ENCODE data around the gene TSC1. TPM values are rescaled to one million over a fixed set of nuclear protein-coding genes. Genes with fewer than 3 reads are reported as not detected.

The TSC1 gene
- total and polyA plus RNA-seq, 2 experiments from 2014 or later, result 23.7 to 48.0 TPM

DNA sequence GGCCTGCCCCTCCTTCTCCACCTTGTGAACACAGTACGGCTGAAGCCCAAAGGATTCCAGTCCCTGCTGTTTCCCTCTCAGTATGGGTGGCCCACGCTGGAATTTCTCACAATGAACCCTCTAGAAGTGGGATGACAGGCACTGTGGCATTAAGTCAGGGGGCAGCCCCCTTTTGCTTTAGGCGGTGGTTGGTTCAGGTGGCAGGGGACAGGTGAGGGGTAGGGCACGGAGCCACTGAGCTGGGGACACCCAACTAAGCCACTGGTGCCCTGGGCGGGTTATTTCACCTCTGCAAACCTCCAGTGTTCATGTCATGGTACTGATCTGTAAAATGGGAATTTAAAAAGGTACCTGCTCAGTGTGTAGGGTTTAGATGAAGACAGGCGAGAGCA lies 58.1 kb downstream of the TSC1 start (continued):
- TF ChIP-seq, protein P1, sequence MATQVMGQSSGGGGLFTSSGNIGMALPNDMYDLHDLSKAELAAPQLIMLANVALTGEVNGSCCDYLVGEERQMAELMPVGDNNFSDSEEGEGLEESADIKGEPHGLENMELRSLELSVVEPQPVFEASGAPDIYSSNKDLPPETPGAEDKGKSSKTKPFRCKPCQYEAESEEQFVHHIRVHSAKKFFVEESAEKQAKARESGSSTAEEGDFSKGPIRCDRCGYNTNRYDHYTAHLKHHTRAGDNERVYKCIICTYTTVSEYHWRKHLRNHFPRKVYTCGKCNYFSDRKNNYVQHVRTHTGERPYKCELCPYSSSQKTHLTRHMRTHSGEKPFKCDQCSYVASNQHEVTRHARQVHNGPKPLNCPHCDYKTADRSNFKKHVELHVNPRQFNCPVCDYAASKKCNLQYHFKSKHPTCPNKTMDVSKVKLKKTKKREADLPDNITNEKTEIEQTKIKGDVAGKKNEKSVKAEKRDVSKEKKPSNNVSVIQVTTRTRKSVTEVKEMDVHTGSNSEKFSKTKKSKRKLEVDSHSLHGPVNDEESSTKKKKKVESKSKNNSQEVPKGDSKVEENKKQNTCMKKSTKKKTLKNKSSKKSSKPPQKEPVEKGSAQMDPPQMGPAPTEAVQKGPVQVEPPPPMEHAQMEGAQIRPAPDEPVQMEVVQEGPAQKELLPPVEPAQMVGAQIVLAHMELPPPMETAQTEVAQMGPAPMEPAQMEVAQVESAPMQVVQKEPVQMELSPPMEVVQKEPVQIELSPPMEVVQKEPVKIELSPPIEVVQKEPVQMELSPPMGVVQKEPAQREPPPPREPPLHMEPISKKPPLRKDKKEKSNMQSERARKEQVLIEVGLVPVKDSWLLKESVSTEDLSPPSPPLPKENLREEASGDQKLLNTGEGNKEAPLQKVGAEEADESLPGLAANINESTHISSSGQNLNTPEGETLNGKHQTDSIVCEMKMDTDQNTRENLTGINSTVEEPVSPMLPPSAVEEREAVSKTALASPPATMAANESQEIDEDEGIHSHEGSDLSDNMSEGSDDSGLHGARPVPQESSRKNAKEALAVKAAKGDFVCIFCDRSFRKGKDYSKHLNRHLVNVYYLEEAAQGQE (IDR thresholded peaks at IDR 0.05; ENCODE audit: unreplicated experiment), result no peak
- TF ChIP-seq JUNB (IDR thresholded peaks at IDR 0.05; ENCODE audit: unreplicated experiment) (no peak), EZH2phosphoT487 (IDR thresholded peaks at IDR 0.05; ENCODE audit: unreplicated experiment) (no peak), ZNF114 (CRISPR knock-in tag; IDR thresholded peaks at IDR 0.05) (no peak), STAT1 (IDR thresholded peaks at IDR 0.05; ENCODE audit: unreplicated experiment) (no peak), EZH2 (IDR thresholded peaks at IDR 0.05; ENCODE audit: low read depth, unreplicated experiment) (no peak), CREB1 (CRISPR knock-in tag; IDR thresholded peaks at IDR 0.05; ENCODE audit: low read depth) (no peak), ZNF331 (CRISPR knock-in tag; IDR thresholded peaks at IDR 0.05; ENCODE audit: low read depth) (no peak), POLR2AphosphoS5 (IDR thresholded peaks at IDR 0.05; ENCODE audit: low read depth) (no peak), NANOG (IDR thresholded peaks at IDR 0.05; ENCODE audit: borderline replicate concordance) (no peak)
- TF ChIP-seq, protein P2, sequence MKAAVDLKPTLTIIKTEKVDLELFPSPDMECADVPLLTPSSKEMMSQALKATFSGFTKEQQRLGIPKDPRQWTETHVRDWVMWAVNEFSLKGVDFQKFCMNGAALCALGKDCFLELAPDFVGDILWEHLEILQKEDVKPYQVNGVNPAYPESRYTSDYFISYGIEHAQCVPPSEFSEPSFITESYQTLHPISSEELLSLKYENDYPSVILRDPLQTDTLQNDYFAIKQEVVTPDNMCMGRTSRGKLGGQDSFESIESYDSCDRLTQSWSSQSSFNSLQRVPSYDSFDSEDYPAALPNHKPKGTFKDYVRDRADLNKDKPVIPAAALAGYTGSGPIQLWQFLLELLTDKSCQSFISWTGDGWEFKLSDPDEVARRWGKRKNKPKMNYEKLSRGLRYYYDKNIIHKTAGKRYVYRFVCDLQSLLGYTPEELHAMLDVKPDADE (IDR thresholded peaks at IDR 0.05), result no peak
- TF ChIP-seq, protein P3, sequence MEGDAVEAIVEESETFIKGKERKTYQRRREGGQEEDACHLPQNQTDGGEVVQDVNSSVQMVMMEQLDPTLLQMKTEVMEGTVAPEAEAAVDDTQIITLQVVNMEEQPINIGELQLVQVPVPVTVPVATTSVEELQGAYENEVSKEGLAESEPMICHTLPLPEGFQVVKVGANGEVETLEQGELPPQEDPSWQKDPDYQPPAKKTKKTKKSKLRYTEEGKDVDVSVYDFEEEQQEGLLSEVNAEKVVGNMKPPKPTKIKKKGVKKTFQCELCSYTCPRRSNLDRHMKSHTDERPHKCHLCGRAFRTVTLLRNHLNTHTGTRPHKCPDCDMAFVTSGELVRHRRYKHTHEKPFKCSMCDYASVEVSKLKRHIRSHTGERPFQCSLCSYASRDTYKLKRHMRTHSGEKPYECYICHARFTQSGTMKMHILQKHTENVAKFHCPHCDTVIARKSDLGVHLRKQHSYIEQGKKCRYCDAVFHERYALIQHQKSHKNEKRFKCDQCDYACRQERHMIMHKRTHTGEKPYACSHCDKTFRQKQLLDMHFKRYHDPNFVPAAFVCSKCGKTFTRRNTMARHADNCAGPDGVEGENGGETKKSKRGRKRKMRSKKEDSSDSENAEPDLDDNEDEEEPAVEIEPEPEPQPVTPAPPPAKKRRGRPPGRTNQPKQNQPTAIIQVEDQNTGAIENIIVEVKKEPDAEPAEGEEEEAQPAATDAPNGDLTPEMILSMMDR (conservative IDR thresholded peaks at IDR 0.05; ENCODE audit: low read depth in 2 of 2), result no peak

DNA sequence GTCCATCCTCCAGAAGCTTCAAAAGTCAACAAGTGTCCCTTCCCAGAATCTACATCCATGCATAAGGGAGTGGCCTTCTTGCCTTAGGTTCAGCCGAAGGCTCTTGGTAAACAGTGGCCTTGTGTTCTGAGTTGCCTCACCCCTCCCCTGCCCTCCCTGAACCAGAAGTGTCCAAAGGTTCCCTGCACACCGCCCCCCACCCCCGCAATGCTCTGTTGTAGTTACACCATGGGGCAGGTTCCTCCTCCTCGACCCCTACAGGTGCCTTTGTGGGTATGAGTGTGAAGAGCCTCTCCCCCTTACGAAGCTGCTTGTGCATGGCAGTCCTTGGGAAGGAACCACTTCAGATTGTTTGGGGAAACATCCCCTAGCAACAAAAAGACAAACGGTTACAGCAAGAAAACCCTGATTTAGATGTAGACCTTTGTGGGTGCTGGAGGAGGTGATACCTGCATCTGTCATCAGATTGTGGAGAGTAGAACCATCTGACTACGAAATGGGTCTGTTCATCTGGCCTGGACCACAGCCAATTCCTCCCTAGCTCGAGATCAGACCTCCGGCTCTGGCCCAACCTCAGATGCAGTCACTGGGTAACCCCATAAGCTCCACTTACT lies 58.6 kb downstream of the TSC1 start:
- Histone ChIP-seq H3K4me2 (no peak overlapping the region), H3K36me3 (ENCODE audit: insufficient read depth) (no peaks in the 10 kb centered on the region), H2AFZ (no peak overlapping the region), H3K4me3 (no peak overlapping the region), H3K27me3 (ENCODE audit: insufficient read depth) (no peaks in the 10 kb centered on the region), H3K4me1 (ENCODE audit: insufficient read depth) (no peaks in the 10 kb centered on the region), H3K79me2 (replicated peaks; ENCODE audit: insufficient read depth) (no peaks in the 10 kb centered on the region), H3F3A (replicated peaks; ENCODE audit: low read depth) (no peaks in the 10 kb centered on the region), H3K27ac (ENCODE audit: low read depth) (no peak overlapping the region), H4K20me1 (replicated peaks; ENCODE audit: insufficient read depth) (no peaks in the 10 kb centered on the region), H3K9me2 (ENCODE audit: insufficient read depth) (no peaks in the 10 kb centered on the region)
- no peaks in the 10 kb centered on the region for H3K4me1 Mint-ChIP-seq
- no peaks in the 10 kb centered on the region for H3K9me3 Mint-ChIP-seq
- TF ChIP-seq JUNB (IDR thresholded peaks at IDR 0.05; ENCODE audit: unreplicated experiment) (no peak), ZNF331 (CRISPR knock-in tag; IDR thresholded peaks at IDR 0.05; ENCODE audit: low read depth) (no peak), STAT1 (IDR thresholded peaks at IDR 0.05; ENCODE audit: unreplicated experiment) (no peak), POLR2AphosphoS5 (IDR thresholded peaks at IDR 0.05; ENCODE audit: low read depth) (no peak), NANOG (IDR thresholded peaks at IDR 0.05; ENCODE audit: borderline replicate concordance) (no peak), CREB1 (CRISPR knock-in tag; IDR thresholded peaks at IDR 0.05; ENCODE audit: low read depth) (no peak), ZNF114 (CRISPR knock-in tag; IDR thresholded peaks at IDR 0.05) (no peak)
- TF ChIP-seq, protein P3 (conservative IDR thresholded peaks at IDR 0.05; ENCODE audit: low read depth in 2 of 2), result no peak
- TF ChIP-seq, protein P2 (IDR thresholded peaks at IDR 0.05), result no peak
- ATAC-seq (no peak), DNase-seq (ENCODE audit: low spot score) (no peak)
- no peak overlapping the region for H3K27ac Mint-ChIP-seq
- peaks cover 7% of the 10 kb centered on the region for H3K27me3 Mint-ChIP-seq (ENCODE audit: insufficient read depth, low read depth, poor library complexity)
- H3K36me3 Mint-ChIP-seq (ENCODE audit: low read depth), result no peaks in the 10 kb centered on the region
- H3K4me3 Mint-ChIP-seq, result no peak overlapping the region

All from GM23338 (cell line).